Measurements from ENCODE around the gene MVB12B.

DNA sequence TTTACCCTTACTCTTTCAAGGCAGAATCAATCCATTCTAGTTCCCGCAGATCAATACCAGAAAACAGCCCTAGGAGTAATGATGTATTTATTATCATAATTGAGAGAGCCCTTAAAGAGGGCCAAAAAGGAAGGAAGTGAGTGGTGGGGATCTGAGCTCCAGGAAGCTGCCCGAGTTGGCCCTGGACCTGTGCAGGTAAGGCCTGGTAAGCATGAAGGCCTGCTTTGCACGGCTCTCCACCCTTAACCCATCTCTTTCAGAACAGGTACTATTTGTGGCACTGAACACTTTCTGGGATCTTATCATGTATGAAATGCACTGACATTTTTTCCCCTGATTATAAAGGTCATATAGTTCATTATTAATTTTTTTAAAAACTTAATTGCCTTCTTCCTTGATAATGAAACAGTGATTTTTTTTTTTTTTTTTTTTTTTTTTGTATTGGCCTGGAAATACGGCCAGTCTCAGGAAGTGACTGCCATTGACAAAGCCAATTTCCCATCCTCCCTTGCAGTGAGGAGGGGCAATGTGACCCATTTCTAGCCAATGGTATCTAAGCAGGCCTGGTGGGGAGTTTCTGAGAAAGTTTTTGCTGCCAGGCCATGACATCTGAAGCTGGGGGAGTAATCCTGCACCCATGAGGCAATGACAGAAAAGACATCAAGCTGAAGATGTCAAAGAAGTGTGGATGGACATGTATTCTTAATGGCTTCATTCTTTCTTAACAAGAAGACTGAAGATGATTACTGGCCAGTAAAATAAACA is 6.3 kb upstream of the MVB12B start:
- TF ChIP-seq, protein P1, sequence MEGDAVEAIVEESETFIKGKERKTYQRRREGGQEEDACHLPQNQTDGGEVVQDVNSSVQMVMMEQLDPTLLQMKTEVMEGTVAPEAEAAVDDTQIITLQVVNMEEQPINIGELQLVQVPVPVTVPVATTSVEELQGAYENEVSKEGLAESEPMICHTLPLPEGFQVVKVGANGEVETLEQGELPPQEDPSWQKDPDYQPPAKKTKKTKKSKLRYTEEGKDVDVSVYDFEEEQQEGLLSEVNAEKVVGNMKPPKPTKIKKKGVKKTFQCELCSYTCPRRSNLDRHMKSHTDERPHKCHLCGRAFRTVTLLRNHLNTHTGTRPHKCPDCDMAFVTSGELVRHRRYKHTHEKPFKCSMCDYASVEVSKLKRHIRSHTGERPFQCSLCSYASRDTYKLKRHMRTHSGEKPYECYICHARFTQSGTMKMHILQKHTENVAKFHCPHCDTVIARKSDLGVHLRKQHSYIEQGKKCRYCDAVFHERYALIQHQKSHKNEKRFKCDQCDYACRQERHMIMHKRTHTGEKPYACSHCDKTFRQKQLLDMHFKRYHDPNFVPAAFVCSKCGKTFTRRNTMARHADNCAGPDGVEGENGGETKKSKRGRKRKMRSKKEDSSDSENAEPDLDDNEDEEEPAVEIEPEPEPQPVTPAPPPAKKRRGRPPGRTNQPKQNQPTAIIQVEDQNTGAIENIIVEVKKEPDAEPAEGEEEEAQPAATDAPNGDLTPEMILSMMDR (IDR thresholded peaks at IDR 0.05) = no peak
- TF ChIP-seq, protein P2, sequence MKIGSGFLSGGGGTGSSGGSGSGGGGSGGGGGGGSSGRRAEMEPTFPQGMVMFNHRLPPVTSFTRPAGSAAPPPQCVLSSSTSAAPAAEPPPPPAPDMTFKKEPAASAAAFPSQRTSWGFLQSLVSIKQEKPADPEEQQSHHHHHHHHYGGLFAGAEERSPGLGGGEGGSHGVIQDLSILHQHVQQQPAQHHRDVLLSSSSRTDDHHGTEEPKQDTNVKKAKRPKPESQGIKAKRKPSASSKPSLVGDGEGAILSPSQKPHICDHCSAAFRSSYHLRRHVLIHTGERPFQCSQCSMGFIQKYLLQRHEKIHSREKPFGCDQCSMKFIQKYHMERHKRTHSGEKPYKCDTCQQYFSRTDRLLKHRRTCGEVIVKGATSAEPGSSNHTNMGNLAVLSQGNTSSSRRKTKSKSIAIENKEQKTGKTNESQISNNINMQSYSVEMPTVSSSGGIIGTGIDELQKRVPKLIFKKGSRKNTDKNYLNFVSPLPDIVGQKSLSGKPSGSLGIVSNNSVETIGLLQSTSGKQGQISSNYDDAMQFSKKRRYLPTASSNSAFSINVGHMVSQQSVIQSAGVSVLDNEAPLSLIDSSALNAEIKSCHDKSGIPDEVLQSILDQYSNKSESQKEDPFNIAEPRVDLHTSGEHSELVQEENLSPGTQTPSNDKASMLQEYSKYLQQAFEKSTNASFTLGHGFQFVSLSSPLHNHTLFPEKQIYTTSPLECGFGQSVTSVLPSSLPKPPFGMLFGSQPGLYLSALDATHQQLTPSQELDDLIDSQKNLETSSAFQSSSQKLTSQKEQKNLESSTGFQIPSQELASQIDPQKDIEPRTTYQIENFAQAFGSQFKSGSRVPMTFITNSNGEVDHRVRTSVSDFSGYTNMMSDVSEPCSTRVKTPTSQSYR (CRISPR knock-in tag; IDR thresholded peaks at IDR 0.05) = no peak
- TF ChIP-seq, protein P3, sequence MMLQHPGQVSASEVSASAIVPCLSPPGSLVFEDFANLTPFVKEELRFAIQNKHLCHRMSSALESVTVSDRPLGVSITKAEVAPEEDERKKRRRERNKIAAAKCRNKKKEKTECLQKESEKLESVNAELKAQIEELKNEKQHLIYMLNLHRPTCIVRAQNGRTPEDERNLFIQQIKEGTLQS (CRISPR knock-in tag; conservative IDR thresholded peaks at IDR 0.05) = no peak
- no peak for TF ChIP-seq ZNF263 (CRISPR knock-in tag; IDR thresholded peaks at IDR 0.05; ENCODE audit: low read depth)
- TF ChIP-seq TEAD4 (CRISPR knock-in tag; IDR thresholded peaks at IDR 0.05) = no peak
- TF ChIP-seq NFYB (CRISPR knock-in tag; conservative IDR thresholded peaks at IDR 0.05; ENCODE audit: low read depth) = no peak
- no peak for TF ChIP-seq KAT7 (CRISPR knock-in tag; IDR thresholded peaks at IDR 0.05; ENCODE audit: borderline replicate concordance)
- TF ChIP-seq, protein P4, sequence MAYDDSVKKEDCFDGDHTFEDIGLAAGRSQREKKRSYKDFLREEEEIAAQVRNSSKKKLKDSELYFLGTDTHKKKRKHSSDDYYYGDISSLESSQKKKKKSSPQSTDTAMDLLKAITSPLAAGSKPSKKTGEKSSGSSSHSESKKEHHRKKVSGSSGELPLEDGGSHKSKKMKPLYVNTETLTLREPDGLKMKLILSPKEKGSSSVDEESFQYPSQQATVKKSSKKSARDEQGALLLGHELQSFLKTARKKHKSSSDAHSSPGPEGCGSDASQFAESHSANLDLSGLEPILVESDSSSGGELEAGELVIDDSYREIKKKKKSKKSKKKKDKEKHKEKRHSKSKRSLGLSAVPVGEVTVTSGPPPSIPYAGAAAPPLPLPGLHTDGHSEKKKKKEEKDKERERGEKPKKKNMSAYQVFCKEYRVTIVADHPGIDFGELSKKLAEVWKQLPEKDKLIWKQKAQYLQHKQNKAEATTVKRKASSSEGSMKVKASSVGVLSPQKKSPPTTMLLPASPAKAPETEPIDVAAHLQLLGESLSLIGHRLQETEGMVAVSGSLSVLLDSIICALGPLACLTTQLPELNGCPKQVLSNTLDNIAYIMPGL (CRISPR knock-in tag; IDR thresholded peaks at IDR 0.05) = no peak
- TF ChIP-seq FOXP1 (CRISPR knock-in tag; IDR thresholded peaks at IDR 0.05; ENCODE audit: borderline replicate concordance) = no peak
- TF ChIP-seq CREB1 (CRISPR knock-in tag; IDR thresholded peaks at IDR 0.05) = no peak
- TF ChIP-seq, protein P5, sequence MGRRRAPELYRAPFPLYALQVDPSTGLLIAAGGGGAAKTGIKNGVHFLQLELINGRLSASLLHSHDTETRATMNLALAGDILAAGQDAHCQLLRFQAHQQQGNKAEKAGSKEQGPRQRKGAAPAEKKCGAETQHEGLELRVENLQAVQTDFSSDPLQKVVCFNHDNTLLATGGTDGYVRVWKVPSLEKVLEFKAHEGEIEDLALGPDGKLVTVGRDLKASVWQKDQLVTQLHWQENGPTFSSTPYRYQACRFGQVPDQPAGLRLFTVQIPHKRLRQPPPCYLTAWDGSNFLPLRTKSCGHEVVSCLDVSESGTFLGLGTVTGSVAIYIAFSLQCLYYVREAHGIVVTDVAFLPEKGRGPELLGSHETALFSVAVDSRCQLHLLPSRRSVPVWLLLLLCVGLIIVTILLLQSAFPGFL (CRISPR knock-in tag; IDR thresholded peaks at IDR 0.05; ENCODE audit: borderline replicate concordance) = no peak
- TF ChIP-seq, protein P6, sequence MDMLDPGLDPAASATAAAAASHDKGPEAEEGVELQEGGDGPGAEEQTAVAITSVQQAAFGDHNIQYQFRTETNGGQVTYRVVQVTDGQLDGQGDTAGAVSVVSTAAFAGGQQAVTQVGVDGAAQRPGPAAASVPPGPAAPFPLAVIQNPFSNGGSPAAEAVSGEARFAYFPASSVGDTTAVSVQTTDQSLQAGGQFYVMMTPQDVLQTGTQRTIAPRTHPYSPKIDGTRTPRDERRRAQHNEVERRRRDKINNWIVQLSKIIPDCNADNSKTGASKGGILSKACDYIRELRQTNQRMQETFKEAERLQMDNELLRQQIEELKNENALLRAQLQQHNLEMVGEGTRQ (CRISPR knock-in tag; IDR thresholded peaks at IDR 0.05) = peak; percentile 42; the same call in 1 of the 2 replicates
- TF ChIP-seq, protein P7, sequence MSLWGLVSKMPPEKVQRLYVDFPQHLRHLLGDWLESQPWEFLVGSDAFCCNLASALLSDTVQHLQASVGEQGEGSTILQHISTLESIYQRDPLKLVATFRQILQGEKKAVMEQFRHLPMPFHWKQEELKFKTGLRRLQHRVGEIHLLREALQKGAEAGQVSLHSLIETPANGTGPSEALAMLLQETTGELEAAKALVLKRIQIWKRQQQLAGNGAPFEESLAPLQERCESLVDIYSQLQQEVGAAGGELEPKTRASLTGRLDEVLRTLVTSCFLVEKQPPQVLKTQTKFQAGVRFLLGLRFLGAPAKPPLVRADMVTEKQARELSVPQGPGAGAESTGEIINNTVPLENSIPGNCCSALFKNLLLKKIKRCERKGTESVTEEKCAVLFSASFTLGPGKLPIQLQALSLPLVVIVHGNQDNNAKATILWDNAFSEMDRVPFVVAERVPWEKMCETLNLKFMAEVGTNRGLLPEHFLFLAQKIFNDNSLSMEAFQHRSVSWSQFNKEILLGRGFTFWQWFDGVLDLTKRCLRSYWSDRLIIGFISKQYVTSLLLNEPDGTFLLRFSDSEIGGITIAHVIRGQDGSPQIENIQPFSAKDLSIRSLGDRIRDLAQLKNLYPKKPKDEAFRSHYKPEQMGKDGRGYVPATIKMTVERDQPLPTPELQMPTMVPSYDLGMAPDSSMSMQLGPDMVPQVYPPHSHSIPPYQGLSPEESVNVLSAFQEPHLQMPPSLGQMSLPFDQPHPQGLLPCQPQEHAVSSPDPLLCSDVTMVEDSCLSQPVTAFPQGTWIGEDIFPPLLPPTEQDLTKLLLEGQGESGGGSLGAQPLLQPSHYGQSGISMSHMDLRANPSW (CRISPR knock-in tag; conservative IDR thresholded peaks at IDR 0.05; ENCODE audit: low read depth) = no peak

Data from WTC11 (cell line).